Neural cell (in vitro differentiated cells): ENCODE measurements around the gene NPTXR. TPM values are rescaled to one million over a fixed set of nuclear protein-coding genes. Genes with fewer than 3 reads are reported as not detected.

Experiments used
- polyA plus RNA-seq: library from polyadenylated mRNA; depleted of rRNA; stranded (reverse); fragments of >200 nt; gene quantifications from 2 replicates; pipeline ENCODE4 v1.2.3, GENCODE V29; 2014

NPTXR gene
- polyA plus RNA-seq, 1 donor from 2014 or later, result 17.0 TPM

Other genes starting within 250 kb of the NPTXR start
- 14.0 and 16.9 TPM in 2 replicates for gene FAM227A, start 187.6 kb downstream of the NPTXR start, polyA plus RNA-seq
- gene CBY1, start 187.4 kb downstream of the NPTXR start, polyA plus RNA-seq, result 38.3 and 51.4 TPM in 2 replicates
- 79.1 and 112 TPM in 2 replicates for gene TOMM22, start 162.1 kb downstream of the NPTXR start, polyA plus RNA-seq
- gene JOSD1, start 143.1 kb downstream of the NPTXR start, polyA plus RNA-seq, result 63.5 and 71.3 TPM in 2 replicates
- gene GTPBP1, start 138.1 kb downstream of the NPTXR start, polyA plus RNA-seq, result 31.9 TPM in 2 replicates
- gene SUN2, start 88.0 kb downstream of the NPTXR start, polyA plus RNA-seq, result 156 and 172 TPM in 2 replicates
- 94.4 and 95.0 TPM in 2 replicates for gene DNAL4, start 49.9 kb downstream of the NPTXR start, polyA plus RNA-seq
- gene CBX6, start 28.2 kb upstream of the NPTXR start, polyA plus RNA-seq, result 13.0 and 16.3 TPM in 2 replicates
- gene APOBEC3A, start 113.6 kb upstream of the NPTXR start, polyA plus RNA-seq, result not detected in 2 replicates
- not detected in 2 replicates for gene APOBEC3B, start 138.3 kb upstream of the NPTXR start, polyA plus RNA-seq
- gene APOBEC3C, start 170.2 kb upstream of the NPTXR start, polyA plus RNA-seq, result not detected in 2 replicates
- gene APOBEC3D, start 177.1 kb upstream of the NPTXR start, polyA plus RNA-seq, result not detected in 2 replicates
- not detected in 2 replicates for gene APOBEC3F, start 196.8 kb upstream of the NPTXR start, polyA plus RNA-seq
- gene APOBEC3G, start 233.2 kb upstream of the NPTXR start, polyA plus RNA-seq, result not detected in 2 replicates